Small intestine (tissue), 7 donors: ENCODE measurements around the gene COL27A1. TPM values are rescaled to one million over a fixed set of nuclear protein-coding genes. Genes with fewer than 3 reads are reported as not detected.

Experiments used
- DNase-seq, 2 donors: peaks; one replicate each; pipeline versions ENCODE4 v3.0.0 to v3.0.0-alpha.2; 2013
- FAIRE-seq: peaks from 2 replicates; lab custom pipeline; 2012; peaks lifted over from hg19 to GRCh38; lab: Jason Lieb, UNC
- H3K27ac ChIP-seq, 3 donors: one replicate each; pipeline ENCODE4 v1.5.1; 2013; ENCODE audit warnings: low read length in 2 of 3, mild to moderate bottlenecking in 2 of 3, control low read depth in 1 of 3, inconsistent platforms in 1 of 3, low read depth in 1 of 3, moderate library complexity in 1 of 3
- H3K27me3 ChIP-seq, 3 donors: one replicate each; pipeline ENCODE4 v1.6.1; 2013; ENCODE audit warnings: low read length in 3 of 3, inconsistent platforms in 1 of 3; ENCODE audit not compliant: control insufficient read depth in 3 of 3, insufficient read depth in 3 of 3
- H3K36me3 ChIP-seq, 3 donors: one replicate each; pipeline ENCODE4 v1.6.1; 2013; ENCODE audit warnings: low read length in 3 of 3, inconsistent platforms in 1 of 3, low read depth in 1 of 3, mild to moderate bottlenecking in 1 of 3, moderate library complexity in 1 of 3; ENCODE audit not compliant: control insufficient read depth in 3 of 3, insufficient read depth in 2 of 3
- H3K4me1 ChIP-seq, 3 donors: one replicate each; pipeline ENCODE4 v1.6.1; 2013; ENCODE audit warnings: low read length in 2 of 3, inconsistent platforms in 1 of 3, low read depth in 1 of 3, mild to moderate bottlenecking in 1 of 3, moderate library complexity in 1 of 3; ENCODE audit not compliant: control insufficient read depth in 3 of 3, insufficient read depth in 2 of 3
- H3K4me3 ChIP-seq, 3 donors: one replicate each; pipeline ENCODE4 v1.5.1; 2013; ENCODE audit warnings: low read length in 3 of 3, control low read depth in 1 of 3, inconsistent platforms in 1 of 3, low read depth in 1 of 3, mild to moderate bottlenecking in 1 of 3, moderate library complexity in 1 of 3
- H3K9me3 ChIP-seq, 2 donors: one replicate each; pipeline ENCODE4 v1.6.1; 2013; ENCODE audit warnings: low read depth in 1 of 2, low read length in 1 of 2; ENCODE audit not compliant: control insufficient read depth in 2 of 2, insufficient read depth in 1 of 2
- WGBS, 3 donors: extraction: QIAGEN DNeasy Blood & Tissue Kit; methylation state at CpG; one replicate each; pipeline ENCODE4 v1.1.7; 2013; 5-methylcytosine and 5-hydroxymethylcytosine counted together
- polyA plus RNA-seq, 4 donors: library from polyadenylated mRNA; stranded (reverse) in 3 of 4; unstranded in 1 of 4; fragments of 200-250 nt in 3 of 4; fragments of 120-200 nt in 1 of 4; gene quantifications; one replicate each; pipeline versions ENCODE4 v1.2.1 to v1.2.3, GENCODE V29; 2013
- donor health status: healthy with polysubstance abuse.
- donor health status: control.
- donor health status: control.
- donor health status: Bipolar disorder and iron deficiency.
- donor health status: healthy.

COL27A1 gene
- polyA plus RNA-seq, 4 donors = 0.45 to 123 (median 1.8) TPM

DNA sequence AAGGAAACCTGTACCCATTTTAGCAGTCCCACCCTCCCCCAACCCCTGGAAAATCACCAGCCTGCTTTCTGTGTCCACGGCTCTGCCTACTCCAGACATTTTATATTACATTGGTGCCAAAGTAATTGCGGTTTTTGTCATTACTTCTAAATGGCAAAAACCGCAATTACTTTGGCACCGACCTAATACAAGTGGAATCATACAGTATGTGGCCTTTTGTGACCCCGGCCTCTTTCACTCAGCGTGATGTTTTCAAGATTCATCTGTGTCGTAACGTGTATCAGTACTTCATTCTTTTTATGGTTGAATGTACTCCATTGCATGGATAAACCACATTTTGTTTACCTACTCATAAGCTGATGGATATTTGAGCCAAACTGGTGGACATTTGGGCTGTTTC is 157.8 kb downstream of the COL27A1 start:
- Histone ChIP-seq H3K36me3 (peaks cover 0 to 28% (median 0%) of the 10 kb centered on the region in 3 donors), H3K27ac (no peak overlapping the region), H3K4me1 (no peaks in the 10 kb centered on the region), H3K4me3 (no peak overlapping the region), H3K9me3 (no peaks in the 10 kb centered on the region), H3K27me3 (no peaks in the 10 kb centered on the region)
- 85 to 93% (median 89%) methylated on average over 8 of the region's 8 CpGs for WGBS, 3 donors
- FAIRE-seq = no peak
- no peak for DNase-seq

DNA sequence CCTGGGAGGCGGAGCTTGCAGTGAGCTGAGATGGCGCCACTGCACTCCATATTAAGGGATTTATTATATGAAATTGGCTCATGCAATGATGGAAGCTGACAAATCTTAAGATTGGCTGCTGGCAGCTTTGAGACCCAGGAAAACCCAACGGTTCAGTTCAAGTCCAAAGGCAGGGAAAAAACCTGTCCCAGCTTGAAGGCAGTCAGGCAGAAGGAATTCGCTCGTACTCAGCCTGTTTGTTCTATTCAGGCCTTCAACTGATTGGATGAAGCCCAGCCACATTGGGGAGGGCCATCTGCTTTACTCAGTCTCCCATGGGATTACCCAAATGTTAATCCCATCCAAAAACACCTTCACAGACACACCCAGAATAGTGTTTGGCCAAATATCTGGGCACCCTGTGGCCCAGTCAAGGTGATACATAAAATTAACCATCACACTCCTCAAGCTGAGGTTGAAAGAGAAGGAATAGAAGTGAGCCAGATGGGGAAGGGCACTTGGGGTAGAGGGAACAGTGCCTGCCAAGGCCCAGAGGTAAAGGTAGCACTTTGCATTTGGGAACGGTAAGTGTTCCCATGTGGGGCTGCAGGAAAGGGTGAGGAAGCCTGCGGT is 159.0 kb downstream of the COL27A1 start:
- no peak for FAIRE-seq
- H3K27ac ChIP-seq = no peak overlapping the region
- H3K36me3 ChIP-seq = peaks cover 0 to 16% (median 0%) of the 10 kb centered on the region in 3 donors
- no peak for DNase-seq
- 81 to 87% (median 81%) methylated on average over 7 of the region's 7 CpGs for WGBS, 3 donors
- H3K4me1 ChIP-seq = no peaks in the 10 kb centered on the region
- H3K9me3 ChIP-seq = no peaks in the 10 kb centered on the region
- no peaks in the 10 kb centered on the region for H3K27me3 ChIP-seq
- H3K4me3 ChIP-seq = no peak overlapping the region

DNA sequence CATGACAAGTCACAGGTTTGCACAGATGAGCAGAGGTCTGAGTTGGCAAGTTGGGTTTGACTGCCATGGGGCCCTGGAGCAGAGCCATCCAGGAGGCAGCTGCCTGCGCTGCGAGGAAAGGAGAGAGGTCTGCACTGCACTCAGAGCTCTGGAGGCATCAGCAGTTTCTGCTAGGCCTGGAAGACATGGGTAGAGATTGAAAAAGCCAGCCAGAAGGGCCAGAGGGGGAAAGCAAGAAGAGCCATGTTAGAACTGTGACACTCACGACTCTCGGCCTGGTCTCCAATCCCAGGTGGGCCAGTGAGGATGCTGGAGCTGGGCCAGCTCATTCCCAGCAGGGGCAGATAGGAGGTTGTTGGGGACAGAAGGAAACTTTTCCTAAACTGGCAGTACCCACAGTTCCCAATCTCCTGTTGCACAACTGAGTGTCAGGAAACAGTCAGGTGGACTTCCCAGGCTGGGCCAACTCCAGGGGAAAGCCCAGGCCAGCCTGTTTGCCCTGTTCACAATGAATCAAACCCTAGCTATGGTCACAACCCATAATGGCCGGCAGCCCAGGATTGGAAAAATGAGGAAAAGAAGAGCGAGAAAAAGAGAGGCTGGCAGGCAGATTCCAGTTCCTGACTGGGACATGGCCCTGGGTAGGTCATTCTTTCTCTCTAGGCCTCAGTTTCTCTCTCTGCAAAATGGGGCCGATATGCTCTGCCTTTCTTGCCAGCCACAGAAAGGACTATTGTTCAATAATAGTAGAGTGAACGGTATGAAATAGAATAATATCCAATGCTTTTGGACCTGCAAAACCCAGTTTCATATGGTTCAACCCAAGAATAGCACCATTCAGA is 159.8 kb downstream of the COL27A1 start:
- Histone ChIP-seq H3K27ac (no peak overlapping the region), H3K9me3 (no peaks in the 10 kb centered on the region), H3K36me3 (peaks cover 0 to 16% (median 0%) of the 10 kb centered on the region in 3 donors), H3K4me3 (no peak overlapping the region), H3K4me1 (no peaks in the 10 kb centered on the region), H3K27me3 (no peaks in the 10 kb centered on the region)
- WGBS, 3 donors = 87 to 89% (median 88%) methylated on average over 8 of the region's 8 CpGs
- FAIRE-seq (no peak), DNase-seq (no peak)

DNA sequence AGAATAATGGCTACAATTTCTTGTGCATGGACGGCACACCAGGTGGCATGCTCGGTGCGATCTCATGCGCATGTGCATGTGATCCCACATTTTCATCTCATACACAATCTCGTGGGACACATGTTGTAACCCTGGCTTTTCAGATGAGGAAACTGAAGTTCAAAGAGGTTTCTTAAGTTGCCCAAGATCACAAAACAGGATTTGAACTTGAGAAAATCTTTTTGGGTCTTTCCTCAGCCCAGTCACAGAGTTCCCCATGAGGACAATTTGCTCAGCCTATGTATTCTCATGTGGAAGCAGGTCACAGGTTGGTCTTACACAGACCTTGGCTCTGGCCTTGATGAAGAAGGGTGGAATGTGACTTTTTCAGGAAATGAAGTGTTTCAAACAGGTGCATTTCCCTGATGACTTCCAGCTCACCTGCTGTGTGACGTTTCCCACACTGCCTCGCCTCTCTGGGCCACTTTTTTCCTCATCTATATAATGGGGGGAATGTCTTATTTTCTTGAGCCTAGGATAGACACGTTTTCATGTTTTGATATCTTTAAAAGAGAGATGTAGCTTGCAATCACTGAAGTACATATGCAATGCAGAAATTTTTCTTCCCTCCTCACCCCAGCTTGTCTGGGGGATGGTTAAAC is 160.5 kb downstream of the COL27A1 start:
- peaks cover 0 to 11% (median 0%) of the 10 kb centered on the region in 3 donors for H3K36me3 ChIP-seq
- no peaks in the 10 kb centered on the region for H3K9me3 ChIP-seq
- 78 to 85% (median 85%) methylated on average over 8 of the region's 8 CpGs for WGBS, 3 donors
- no peak for FAIRE-seq
- H3K4me1 ChIP-seq = no peaks in the 10 kb centered on the region
- H3K4me3 ChIP-seq = no peak overlapping the region
- DNase-seq = no peak
- no peaks in the 10 kb centered on the region for H3K27me3 ChIP-seq
- H3K27ac ChIP-seq = no peak overlapping the region

DNA sequence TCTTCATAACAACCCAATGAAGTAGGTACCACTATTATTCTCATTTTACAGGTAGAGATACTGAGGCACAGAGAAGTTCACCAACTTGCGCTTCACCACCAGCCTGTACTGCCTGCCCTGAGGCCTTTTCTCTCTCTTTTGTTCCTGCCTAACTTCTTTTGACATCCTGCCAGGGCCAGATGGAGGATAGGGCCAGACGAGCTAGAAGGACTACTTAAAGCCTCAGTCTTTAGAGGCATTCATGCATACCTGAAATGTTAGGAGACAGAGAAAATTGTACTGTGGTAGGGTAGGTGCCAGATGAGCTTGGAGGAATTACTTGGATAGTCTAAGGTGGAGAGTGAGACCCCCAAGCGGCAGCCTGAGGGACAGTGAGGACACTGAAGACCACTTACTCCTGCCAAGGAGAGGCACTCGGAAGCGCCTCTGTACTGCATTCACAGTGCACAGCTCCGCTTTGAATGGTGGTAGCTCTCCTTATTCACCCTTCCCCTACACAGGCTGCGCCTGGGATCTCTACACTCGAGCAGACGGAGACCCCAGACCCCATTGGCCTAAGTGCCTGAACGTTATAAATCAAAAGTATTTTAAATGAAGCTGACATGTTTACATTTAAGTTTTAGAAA is 161.4 kb downstream of the COL27A1 start:
- Histone ChIP-seq H3K4me3 (no peak overlapping the region), H3K36me3 (peaks cover 0 to 5% (median 0%) of the 10 kb centered on the region in 3 donors), H3K27ac (no peak overlapping the region), H3K9me3 (no peaks in the 10 kb centered on the region), H3K4me1 (no peaks in the 10 kb centered on the region), H3K27me3 (no peaks in the 10 kb centered on the region)
- no peak for FAIRE-seq
- DNase-seq = no peak
- 72 to 77% (median 76%) methylated on average over 10 of the region's 10 CpGs for WGBS, 3 donors

DNA sequence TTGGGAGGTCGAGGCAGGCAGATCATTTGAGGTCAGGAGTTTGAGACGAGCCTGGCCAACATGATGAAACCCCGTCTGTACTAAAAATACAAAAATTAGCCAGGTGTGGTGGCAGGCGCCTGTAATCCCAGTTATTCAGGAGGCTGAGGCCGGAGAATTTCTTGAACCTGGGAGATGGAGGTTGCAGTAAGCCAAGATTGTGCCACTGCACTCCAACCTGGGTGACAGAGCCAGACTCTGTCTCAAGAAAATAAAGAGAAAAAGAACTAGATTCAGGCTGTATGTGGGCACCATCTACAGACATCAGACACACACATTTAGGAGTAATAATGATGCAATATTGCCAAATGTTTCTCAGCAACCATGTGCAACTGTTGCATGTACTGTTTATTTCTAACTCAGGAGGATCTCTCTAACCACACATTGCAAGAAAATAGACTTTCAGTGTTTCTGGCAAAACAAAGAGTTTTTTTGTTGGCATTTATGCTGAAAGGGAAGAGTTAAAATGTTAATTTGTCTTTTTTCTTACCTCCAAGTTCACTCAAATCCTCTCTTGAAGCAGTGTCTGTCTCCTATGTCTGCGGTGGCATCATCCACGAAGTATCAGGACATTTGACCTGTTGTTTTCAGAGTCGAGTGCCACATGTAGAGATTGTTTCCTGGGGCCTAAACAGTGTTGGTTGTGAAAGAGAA is 162.5 kb downstream of the COL27A1 start:
- Histone ChIP-seq H3K27me3 (no peaks in the 10 kb centered on the region), H3K9me3 (no peaks in the 10 kb centered on the region), H3K36me3 (no peaks in the 10 kb centered on the region), H3K4me3 (no peak overlapping the region), H3K27ac (no peak overlapping the region), H3K4me1 (no peaks in the 10 kb centered on the region)
- no peak for FAIRE-seq
- WGBS, 3 donors = 76 to 87% (median 85%) methylated on average over 8 of the region's 8 CpGs
- DNase-seq = no peak

DNA sequence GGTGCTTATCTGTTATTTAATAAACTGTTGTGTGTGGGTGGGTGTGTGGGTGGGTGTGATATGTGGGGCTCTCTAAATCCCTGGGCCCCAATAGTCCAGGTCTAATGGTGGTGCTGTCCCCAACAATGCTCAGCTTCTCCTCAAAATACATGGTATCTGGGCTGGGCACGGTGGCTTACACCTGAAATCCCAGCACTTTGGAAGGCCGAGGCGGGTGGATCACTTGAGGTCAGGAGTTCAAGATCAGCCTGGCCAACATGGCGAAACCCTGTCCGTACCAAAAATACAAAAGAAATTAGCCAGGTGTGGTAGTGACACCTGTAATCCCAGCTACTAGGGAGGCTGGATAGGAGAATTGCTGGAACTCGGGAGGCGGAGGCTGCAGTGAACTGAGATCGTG is 163.1 kb downstream of the COL27A1 start:
- DNase-seq = no peak

DNA sequence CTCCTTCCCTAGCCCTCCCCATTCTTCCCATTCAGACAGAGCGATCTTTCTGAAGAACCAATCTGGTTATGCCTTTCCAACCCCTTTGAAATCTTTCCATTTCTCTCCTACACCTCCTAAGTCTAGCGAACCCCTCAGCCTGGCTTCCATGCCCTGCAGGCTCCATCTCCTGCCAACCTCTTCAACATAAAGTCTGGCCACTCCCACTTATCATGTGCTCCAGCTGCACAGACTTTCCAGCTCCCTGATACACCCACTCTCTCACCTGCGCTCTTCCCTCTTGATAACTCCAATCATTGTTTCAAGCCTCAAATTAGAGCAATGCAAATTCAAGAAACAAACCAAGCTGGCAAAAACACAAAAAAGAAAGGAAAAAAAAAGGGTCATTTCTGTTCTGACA is 163.8 kb downstream of the COL27A1 start:
- FAIRE-seq = no peak
- Histone ChIP-seq H3K9me3 (no peaks in the 10 kb centered on the region), H3K27me3 (no peaks in the 10 kb centered on the region), H3K36me3 (no peaks in the 10 kb centered on the region), H3K4me3 (no peak overlapping the region), H3K27ac (no peak overlapping the region), H3K4me1 (no peaks in the 10 kb centered on the region)
- no peak for DNase-seq
- WGBS, 3 donors = 53 to 76% (median 65%) methylated on average over 3 of the region's 3 CpGs

More for the DNA sequence above, 163.1 kb downstream of the COL27A1 start:
- FAIRE-seq = no peak
- 77 to 88% (median 83%) methylated on average over 8 of the region's 8 CpGs for WGBS, 3 donors
- no peak overlapping the region for H3K27ac ChIP-seq
- H3K36me3 ChIP-seq = no peaks in the 10 kb centered on the region
- no peaks in the 10 kb centered on the region for H3K27me3 ChIP-seq
- no peak overlapping the region for H3K4me3 ChIP-seq
- H3K4me1 ChIP-seq = no peaks in the 10 kb centered on the region
- no peaks in the 10 kb centered on the region for H3K9me3 ChIP-seq
